Neutrophil (primary cell): Measurements from ENCODE around the gene MSANTD7.

Experiments used
- H3K27ac ChIP-seq: fragments of 200-600 bp; sonication (generic); 2 replicates; pipeline ENCODE4 v1.5.1; 2016; ENCODE audit warnings: mild to moderate bottlenecking, moderate library complexity
- H3K27me3 ChIP-seq: fragments of 200-600 bp; sonication (generic); 2 replicates; pipeline ENCODE4 v1.6.0; 2016; ENCODE audit warnings: mild to moderate bottlenecking
- H3K36me3 ChIP-seq: fragments of 200-600 bp; sonication (generic); 2 replicates; pipeline ENCODE4 v1.5.1; 2017
- H3K4me1 ChIP-seq, 2 experiments: fragments of 200-600 bp in 1 of 2; sonication (generic) in 1 of 2; 1 replicate in 1 of 2; 2 replicates in 1 of 2; pipeline versions ENCODE4 v1.5.1 to v1.6.1; 2013 to 2016; ENCODE audit warnings: low read depth in 1 of 2, low read length in 1 of 2, mild to moderate bottlenecking in 1 of 2, moderate library complexity in 1 of 2; ENCODE audit not compliant: control insufficient read depth in 1 of 2, insufficient read depth in 1 of 2
- H3K4me3 ChIP-seq, 2 experiments: fragments of 200-600 bp in 1 of 2; sonication (generic) in 1 of 2; 1 replicate in 1 of 2; 2 replicates in 1 of 2; pipeline ENCODE4 v1.5.1; 2013 to 2016; ENCODE audit warnings: low read depth in 1 of 2, low read length in 1 of 2, mild to moderate bottlenecking in 1 of 2, moderate library complexity in 1 of 2
- H3K9me3 ChIP-seq: fragments of 200-600 bp; sonication (generic); 2 replicates; pipeline ENCODE4 v1.5.1; 2016
- CTCF ChIP-seq: fragments of 200-600 bp; sonication (generic); IDR thresholded peaks from 2 replicates; pipeline ENCODE4 v1.5.1; 2016; ENCODE audit warnings: antibody characterized with exemption

MSANTD7 gene

GRCh38 chr10:14879928-14880193 lies 41.8 kb downstream of the MSANTD7 start:
- no peak overlapping the region for H3K27ac ChIP-seq
- H3K4me3 ChIP-seq: peak overlapping the region; percentile 93 to 96

GRCh38 chr10:14880229-14880628 lies 42.1 kb downstream of the MSANTD7 start:
- Histone ChIP-seq H3K27ac (no peak overlapping the region), H3K36me3 (no peaks in the 10 kb centered on the region), H3K9me3 (no peaks in the 10 kb centered on the region), H3K27me3 (peaks cover 6% of the 10 kb centered on the region), H3K4me1 (peaks cover 25 to 28% of the 10 kb centered on the region in 2 experiments), H3K4me3 (peak overlapping the region in 1 of 2 experiments; percentile 96)
- no peak for TF ChIP-seq CTCF

More at GRCh38 chr10:14879928-14880193, 41.8 kb downstream of the MSANTD7 start:
- H3K36me3 ChIP-seq: no peaks in the 10 kb centered on the region
- peaks cover 25 to 28% of the 10 kb centered on the region in 2 experiments for H3K4me1 ChIP-seq
- no peaks in the 10 kb centered on the region for H3K9me3 ChIP-seq
- TF ChIP-seq CTCF: no peak
- H3K27me3 ChIP-seq: peaks cover 6% of the 10 kb centered on the region

- H3K4me1 ChIP-seq: peaks cover 13 to 15% of the 10 kb centered on the region in 2 experiments
- peaks cover 6% of the 10 kb centered on the region for H3K27me3 ChIP-seq
- no peak overlapping the region for H3K27ac ChIP-seq
- no peaks in the 10 kb centered on the region for H3K9me3 ChIP-seq
- no peak for TF ChIP-seq CTCF
- H3K4me3 ChIP-seq: no peak overlapping the region
- H3K36me3 ChIP-seq: no peaks in the 10 kb centered on the region
Measured at GRCh38 chr10:14884082-14884481, 46.0 kb downstream of the MSANTD7 start.
